H1 (cell line): ENCODE measurements around the gene GYPC. TPM values are rescaled to one million over a fixed set of nuclear protein-coding genes. Genes with fewer than 3 reads are reported as not detected.
A peak's percentile ranks its signal among the peaks of the same experiment; 100 is the strongest.

ENCODE experiments used
- CTCF ChIA-PET: fragments of 300-600 bp; sonication (Branson Sonifier 250); formaldehyde crosslinking; loops from one replicate; lab custom pipeline; 2021; ENCODE audit not compliant: partially characterized antibody; lab: Charles Lee
- POLR2A ChIA-PET: fragments of 300-600 bp; sonication (Branson Sonifier 250); formaldehyde crosslinking; loops from one replicate; lab custom pipeline; 2021; ENCODE audit warnings: inconsistent platforms; ENCODE audit not compliant: partially characterized antibody; lab: Charles Lee
- DNase-seq, 2 experiments: peaks; one replicate each; pipeline versions ENCODE4 v3.0.0 to v3.0.0-alpha.2; 2010 to 2022; ENCODE audit warnings: low spot score in 2 of 2, low read depth in 1 of 2, mixed read lengths in 1 of 2
- FAIRE-seq: peaks from 2 replicates; lab custom pipeline; 2011; peaks lifted over from hg19 to GRCh38; lab: Jason Lieb, UNC
- H2AFZ ChIP-seq: 2 replicates; pipeline ENCODE4 v1.8.1; 2012; ENCODE audit warnings: low read length, inconsistent platforms
- H2AK5ac ChIP-seq: 2 replicates; pipeline ENCODE4 v1.6.1; 2013; ENCODE audit warnings: low read depth, low read length
- H2BK120ac ChIP-seq: replicated peaks from 2 replicates; pipeline ENCODE3; 2013; ENCODE audit warnings: low read depth, low read length, inconsistent platforms
- H2BK12ac ChIP-seq: 2 replicates; pipeline ENCODE4 v1.6.1; 2013; ENCODE audit warnings: low read depth, low read length
- H2BK15ac ChIP-seq: 2 replicates; pipeline ENCODE4 v1.6.1; 2013; ENCODE audit warnings: low read length
- H2BK20ac ChIP-seq: 2 replicates; pipeline ENCODE4 v1.6.1; 2013; ENCODE audit warnings: low read length
- H2BK5ac ChIP-seq: 2 replicates; pipeline ENCODE4 v1.6.1; 2013; ENCODE audit warnings: low read depth, low read length
- H3K14ac ChIP-seq: 2 replicates; pipeline ENCODE4 v1.6.1; 2013; ENCODE audit warnings: inconsistent platforms; ENCODE audit not compliant: insufficient read length
- H3K18ac ChIP-seq: 2 replicates; pipeline ENCODE4 v1.6.1; 2013; ENCODE audit warnings: low read length; ENCODE audit errors: extremely low read depth
- H3K23ac ChIP-seq: 2 replicates; pipeline ENCODE4 v1.6.1; 2013; ENCODE audit warnings: inconsistent platforms; ENCODE audit not compliant: insufficient read length
- H3K23me2 ChIP-seq: 2 replicates; pipeline ENCODE4 v1.6.1; 2013; ENCODE audit warnings: low read depth, low read length
- H3K27ac ChIP-seq: 2 replicates; pipeline ENCODE4 v1.6.1; 2011; ENCODE audit warnings: low read depth, low read length, inconsistent platforms
- H3K27me3 ChIP-seq, 4 experiments: replicated peaks in 1 of 4; 1 replicate in 1 of 4; 2 replicates in 3 of 4; pipeline versions ENCODE4 v1.6.1 to v1.8.1; 2011 to 2013; ENCODE audit warnings: low read length in 3 of 4, mild to moderate bottlenecking in 3 of 4, inconsistent platforms in 2 of 4, mixed read lengths in 2 of 4, moderate library complexity in 1 of 4; ENCODE audit not compliant: control insufficient read depth in 3 of 4, insufficient read depth in 3 of 4; ENCODE audit errors: extremely low read depth in 1 of 4
- H3K36me3 ChIP-seq, 4 experiments: 2 replicates each; pipeline versions ENCODE4 v1.6.1 to v1.8.1; 2011 to 2013; ENCODE audit warnings: mild to moderate bottlenecking in 4 of 4, low read length in 3 of 4, moderate library complexity in 2 of 4, control low read depth in 1 of 4, inconsistent platforms in 1 of 4; ENCODE audit not compliant: insufficient read depth in 4 of 4, control insufficient read depth in 2 of 4
- H3K4ac ChIP-seq: replicated peaks from 2 replicates; pipeline ENCODE3; 2013; ENCODE audit warnings: low read length, low read depth, mixed read lengths, inconsistent platforms; ENCODE audit not compliant: insufficient read length
- H3K4me1 ChIP-seq, 4 experiments: replicated peaks in 1 of 4; 1 replicate in 1 of 4; 2 replicates in 3 of 4; pipeline versions ENCODE4 v1.6.1 to v1.8.1; 2011 to 2013; ENCODE audit warnings: low read length in 3 of 4, inconsistent platforms in 2 of 4, mixed read lengths in 1 of 4; ENCODE audit not compliant: insufficient read depth in 4 of 4, control insufficient read depth in 3 of 4
- H3K4me2 ChIP-seq, 2 experiments: 2 replicates each; pipeline versions ENCODE4 v1.6.1 to v1.8.1; 2011 to 2013; ENCODE audit warnings: low read depth in 2 of 2, low read length in 2 of 2, control low read depth in 1 of 2, inconsistent platforms in 1 of 2, mild to moderate bottlenecking in 1 of 2; ENCODE audit not compliant: insufficient read depth in 1 of 2
- H3K4me3 ChIP-seq, 4 experiments: fragments of 200-600, 300-600 bp in 1 of 4; sonication (generic), shearing (Covaris generic), sonication (Bioruptor Twin) in 1 of 4; 2 replicates each; pipeline versions ENCODE4 v1.5.1 to v1.8.1; 2011 to 2016; ENCODE audit warnings: low read length in 4 of 4, low read depth in 3 of 4, control low read depth in 2 of 4, inconsistent platforms in 2 of 4, mild to moderate bottlenecking in 2 of 4, mixed read lengths in 1 of 4, moderate library complexity in 1 of 4; ENCODE audit not compliant: insufficient read depth in 2 of 4; ENCODE audit errors: extremely low read depth in 1 of 4
- H3K56ac ChIP-seq: replicated peaks from 2 replicates; pipeline ENCODE3; 2013; ENCODE audit warnings: low read depth, mild to moderate bottlenecking, mixed read lengths, low read length, inconsistent platforms; ENCODE audit not compliant: insufficient read length
- H3K79me1 ChIP-seq: 2 replicates; pipeline ENCODE4 v1.6.1; 2013; ENCODE audit warnings: low read depth, low read length, control low read depth
- H3K79me2 ChIP-seq, 2 experiments: 2 replicates each; pipeline versions ENCODE4 v1.6.1 to v1.8.1; 2012 to 2013; ENCODE audit warnings: low read length in 2 of 2, mild to moderate bottlenecking in 2 of 2, inconsistent platforms in 1 of 2; ENCODE audit not compliant: insufficient read depth in 2 of 2, control insufficient read depth in 1 of 2
- H3K9ac ChIP-seq, 4 experiments: replicated peaks in 1 of 4; 1 replicate in 1 of 4; 2 replicates in 3 of 4; pipeline versions ENCODE4 v1.6.1 to v1.8.1; 2011 to 2013; ENCODE audit warnings: low read depth in 3 of 4, low read length in 3 of 4, control low read depth in 2 of 4, mild to moderate bottlenecking in 2 of 4, moderate library complexity in 2 of 4, inconsistent platforms in 1 of 4; ENCODE audit errors: extremely low read depth in 1 of 4
- H3K9me3 ChIP-seq, 2 experiments: 2 replicates each; pipeline versions ENCODE4 v1.6.1 to v1.8.1; 2012 to 2013; ENCODE audit warnings: mild to moderate bottlenecking in 2 of 2, moderate library complexity in 2 of 2, control low read depth in 1 of 2, inconsistent platforms in 1 of 2, low read depth in 1 of 2, low read length in 1 of 2, mixed read lengths in 1 of 2; ENCODE audit not compliant: insufficient read depth in 2 of 2
- H4K20me1 ChIP-seq, 2 experiments: replicated peaks in 1 of 2; 2 replicates each; pipeline versions ENCODE3 to v1.8.1; 2011 to 2013; ENCODE audit warnings: inconsistent platforms in 2 of 2, low read length in 2 of 2, mild to moderate bottlenecking in 1 of 2; ENCODE audit not compliant: insufficient read depth in 2 of 2, control insufficient read depth in 1 of 2
- H4K5ac ChIP-seq: 2 replicates; pipeline ENCODE4 v1.6.1; 2013; ENCODE audit warnings: low read length, low read depth, mixed read lengths, inconsistent platforms; ENCODE audit not compliant: insufficient read length
- H4K8ac ChIP-seq: 2 replicates; pipeline ENCODE4 v1.8.0; 2013; ENCODE audit warnings: mild to moderate bottlenecking, moderate library complexity, low read length, inconsistent platforms; ENCODE audit not compliant: insufficient read depth; ENCODE audit errors: extremely low read depth
- H4K91ac ChIP-seq: replicated peaks from 2 replicates; pipeline ENCODE3; 2013; ENCODE audit warnings: low read length, mixed read lengths, inconsistent platforms; ENCODE audit not compliant: insufficient read length
- ATF3 ChIP-seq: IDR thresholded peaks from 2 replicates; pipeline ENCODE4 v1.6.1; 2011; ENCODE audit warnings: low read depth, mild to moderate bottlenecking, low read length; ENCODE audit not compliant: insufficient read depth
- CBX5 ChIP-seq: fragments of 300-800, 300-1000 bp; sonication (generic); IDR thresholded peaks from 2 replicates; pipeline ENCODE4 v1.7.1; 2016; ENCODE audit warnings: antibody characterized with exemption, low read length, low read depth
- FOSL1 ChIP-seq: IDR thresholded peaks from 2 replicates; pipeline ENCODE4 v1.6.1; 2011; ENCODE audit warnings: mild to moderate bottlenecking, low read depth, low read length, moderate library complexity; ENCODE audit not compliant: insufficient read depth
- GABPA ChIP-seq: IDR thresholded peaks from 2 replicates; pipeline ENCODE4 v1.6.1; 2011; ENCODE audit warnings: mild to moderate bottlenecking, low read length, moderate library complexity, borderline replicate concordance; ENCODE audit not compliant: insufficient read depth
- GTF2F1 ChIP-seq: IDR thresholded peaks from 2 replicates; pipeline ENCODE4 v1.6.1; 2012; ENCODE audit warnings: low read depth, low read length, improper control_type of control experiment, borderline replicate concordance
- HDAC2 ChIP-seq, 2 experiments: fragments of 300-600 bp in 1 of 2; sonication (generic) in 1 of 2; IDR thresholded peaks; 2 replicates each; pipeline ENCODE4 v1.6.1; 2011 to 2012; ENCODE audit warnings: low read depth in 2 of 2, low read length in 2 of 2, mild to moderate bottlenecking in 2 of 2, moderate library complexity in 2 of 2, borderline replicate concordance in 1 of 2, inconsistent platforms in 1 of 2
- KDM4A ChIP-seq: IDR thresholded peaks from one replicate; pipeline ENCODE4 v1.7.1; 2012; ENCODE audit warnings: low read depth, mild to moderate bottlenecking, moderate library complexity, low read length, inconsistent platforms; ENCODE audit not compliant: severe bottlenecking
- RXRA ChIP-seq: IDR thresholded peaks from 2 replicates; pipeline ENCODE4 v1.6.1; 2011; ENCODE audit warnings: low read depth, mild to moderate bottlenecking, low read length, moderate library complexity; ENCODE audit not compliant: insufficient read depth
- SP2 ChIP-seq: IDR thresholded peaks from 2 replicates; pipeline ENCODE4 v1.6.1; 2012; ENCODE audit warnings: mild to moderate bottlenecking, low read length, inconsistent platforms
- SP4 ChIP-seq: IDR thresholded peaks from 2 replicates; pipeline ENCODE4 v1.6.1; 2012; ENCODE audit warnings: low read length, inconsistent platforms
- TAF7 ChIP-seq: optimal IDR thresholded peaks from 2 replicates; pipeline ENCODE3; 2011; ENCODE audit warnings: low read depth, mild to moderate bottlenecking, inconsistent platforms, low read length, moderate library complexity, borderline replicate concordance
- ZNF274 ChIP-seq: IDR thresholded peaks from 2 replicates; pipeline ENCODE4 v1.7.0; 2012; ENCODE audit warnings: low read length, borderline replicate concordance; ENCODE audit errors: extremely low read depth
- WGBS, 2 experiments: shearing (Covaris generic) in 1 of 2; methylation state at CpG; one replicate each; pipeline versions ENCODE4 v1.1.6 to v1.1.7; 2013 to 2015; ENCODE audit warnings: low lambda C conversion rate in 2 of 2, mixed read lengths in 2 of 2, inconsistent platforms in 1 of 2, low coverage in 1 of 2, missing lambda C conversion rate in 1 of 2; ENCODE audit not compliant: insufficient replicate concordance in 2 of 2, insufficient coverage in 1 of 2, insufficient read length in 1 of 2; ENCODE audit errors: extremely low coverage in 1 of 2, missing lambda C conversion rate in 1 of 2; 5-methylcytosine and 5-hydroxymethylcytosine counted together
- polyA plus RNA-seq, 7 experiments: library from polyadenylated mRNA; depleted of rRNA in 3 of 7; stranded (reverse) in 5 of 7; unstranded in 2 of 7; fragments of >200 nt in 5 of 7; fragments of 200-250 nt in 2 of 7; gene quantifications; 1 replicate in 5 of 7; 2 replicates in 1 of 7; 4 replicates in 1 of 7; pipeline versions ENCODE4 v1.2.1 to v1.2.3, GENCODE V29; 2011 to 2013; ENCODE audit warnings: missing spikeins in 2 of 7, mixed read lengths in 2 of 7
- total RNA-seq: library from RNA; stranded (reverse); fragmentation: NEBNext Ultra II Directional; extraction: Animal tissue kit (Norgen Biotek cat#: 25700); gene quantifications from 2 replicates; pipeline ENCODE4 v1.2.1, GENCODE V29; 2021

The GYPC gene
- total and polyA plus RNA-seq, 2 of the 8 experiments (the other 6 are each of a cell fraction or from before 2014, with no cell fraction given) = 26.8 to 53.6 TPM

DNA sequence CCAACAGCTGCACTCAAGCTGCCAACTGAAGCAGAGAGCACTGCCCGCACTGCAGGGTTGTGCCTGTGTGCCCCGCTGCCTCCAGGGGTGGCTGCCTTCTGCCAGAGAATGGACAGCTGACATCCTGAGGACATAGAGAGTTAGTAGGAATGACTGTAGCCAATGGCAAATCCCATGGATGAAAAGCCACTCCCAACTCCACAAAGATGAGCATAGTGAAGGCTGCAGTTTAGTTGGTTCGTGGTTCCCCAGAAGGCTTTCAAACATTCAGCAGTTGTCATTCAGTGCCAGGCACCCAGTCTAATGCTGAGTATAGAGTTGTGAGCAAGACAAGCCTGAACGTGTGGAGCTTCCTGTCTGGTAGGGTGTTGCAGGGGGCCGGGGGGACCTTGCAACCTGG, 30.3 kb downstream of the GYPC start:
- ChIA-PET POLR2A (interaction anchor here (1.3 kb wide), 1 partner anchor 12 kb away, joined by 4 read pairs; no protein-coding TSS in a partner anchor), CTCF (interaction anchor here (1.3 kb wide), 1 partner anchor 15 kb away, joined by 5 read pairs; no protein-coding TSS in a partner anchor)
- Histone ChIP-seq H3K79me2 (no peaks in the 10 kb centered on the region), H3K27ac (no peak overlapping the region), H3K9me3 (peaks cover 0 to 2% of the 10 kb centered on the region in 2 experiments; a peak in 1 of 4 replicates), H3K27me3 (no peaks in the 10 kb centered on the region), H3K9ac (no peak overlapping the region), H4K5ac (no peak overlapping the region), H3K18ac (no peak overlapping the region), H2BK15ac (no peak overlapping the region), H2AFZ (no peak overlapping the region), H3K56ac (no peak overlapping the region), H4K8ac (peak overlapping the region; percentile 29; the same call in 1 of the 2 replicates), H3K23ac (no peak overlapping the region), H3K14ac (no peak overlapping the region), H2AK5ac (no peak overlapping the region), H3K4ac (no peak overlapping the region), H3K36me3 (0 out of 8 replicates have a peak, but pooled peaks cover 0 to 2% (median 0%) of the 10 kb centered on the region in 4 experiments), H4K91ac (peak overlapping the region; percentile 46), H2BK20ac (no peak overlapping the region), H2BK5ac (no peak overlapping the region), H3K23me2 (no peaks in the 10 kb centered on the region), H3K4me3 (no peak overlapping the region), H3K4me2 (no peak overlapping the region), H2BK12ac (no peak overlapping the region), H3K79me1 (no peaks in the 10 kb centered on the region), H3K4me1 (no peaks in the 10 kb centered on the region; a peak in 1 of 7 replicates), H4K20me1 (no peaks in the 10 kb centered on the region), H2BK120ac (no peak overlapping the region)
- FAIRE-seq (no peak), DNase-seq (no peak)
- WGBS, 2 experiments = 91% methylated on average over 5 of the region's 5 CpGs; no CpG with 5 or more reads in 1 of the 2 experiments
- TF ChIP-seq SP4 = no peak
- TF ChIP-seq SP2 = no peak
- no peak for TF ChIP-seq GTF2F1
- TF ChIP-seq FOSL1 = no peak
- no peak for TF ChIP-seq GABPA
- TF ChIP-seq KDM4A = no peak
- TF ChIP-seq RXRA = no peak
- TF ChIP-seq HDAC2 (IDR thresholded peaks at IDR 0.05; ENCODE audit: borderline replicate concordance in 1 of 2, low read depth in 2 of 2, low read length in 2 of 2) = no peak
- TF ChIP-seq TAF7 = no peak
- TF ChIP-seq ZNF274 = no peak
- no peak for TF ChIP-seq ATF3
- no peak for TF ChIP-seq CBX5
